Renal pelvis (tissue), 12 donors: ENCODE results near the gene TLX2. TPM values are rescaled to one million over a fixed set of nuclear protein-coding genes. Genes with fewer than 3 reads are reported as not detected.
"Not testable (repeated sequence)": the region's sequence is repeated elsewhere in the genome, so short reads cannot be mapped to it uniquely, and the experiment has no call there.

Experiments used
- DNase-seq: peaks from one replicate; pipeline ENCODE4 v3.0.0-alpha.2; 2013
- long read RNA-seq, 16 experiments: transcript quantifications; one replicate each; lab custom pipeline, GENCODE V29; 2026
- polyA plus RNA-seq, 3 donors: library from polyadenylated mRNA; unstranded; fragments of 120-200 nt; gene quantifications; one replicate each; pipeline ENCODE4 v1.2.1, GENCODE V29; 2013; ENCODE audit not compliant: insufficient read length in 3 of 3

Gene TLX2
- polyA plus RNA-seq = under 1 TPM; 0.06 to 0.17 (median 0.13) TPM
- long read RNA-seq, donor 1 = 0 reads
- long read RNA-seq, donor 2 = 0 reads
- long read RNA-seq, donor 3 = 0 reads
- long read RNA-seq, donor 4 = 0 reads
- long read RNA-seq, donor 5 = 0 reads
- long read RNA-seq, donor 6 = 0 reads
- long read RNA-seq, donor 7 = 0 reads
- long read RNA-seq, donor 8 = 0 reads
- long read RNA-seq, donor 9 = 0 reads
- long read RNA-seq, donor 10 = 0 reads
- long read RNA-seq, donor 11 = 0 reads
- long read RNA-seq, donor 12 = 0 reads
- long read RNA-seq, donor 13 = 0 reads
- long read RNA-seq, donor 14 = 0 reads
- long read RNA-seq, donor 15, partial matches to known transcripts = 332 of 352 reads
- long read RNA-seq, donor 15, other reads (novel, unspliced or antisense) = 20 of 352 reads
- long read RNA-seq, donor 16 = 0 reads

GRCh38 chr2:74514368-74515270 is at the start of gene TLX2:
Gene TLX2, plus strand, starts transcription at chr2:74514450. Its CDS starts 357 bp downstream, at chr2:74514807.
- no peak for DNase-seq

DNA sequence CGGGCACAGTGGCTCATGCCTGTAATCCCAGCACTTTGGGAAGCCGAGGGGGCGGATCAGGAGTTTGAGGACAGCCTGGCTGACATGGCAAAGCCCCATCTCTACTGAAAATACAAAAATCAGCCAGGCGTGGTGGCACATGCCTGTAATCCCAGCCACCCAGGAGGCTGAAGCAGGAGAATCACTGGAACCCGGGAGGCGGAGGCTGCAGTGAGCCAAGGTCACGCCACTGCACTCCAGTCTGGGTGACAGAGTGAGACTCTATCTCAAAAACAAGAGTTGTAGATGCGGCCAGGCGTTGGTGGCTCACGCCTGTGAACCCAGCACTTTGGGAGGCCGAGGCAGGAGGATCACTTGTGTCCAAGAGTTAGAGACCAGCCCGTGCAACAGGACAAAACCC is 43.5 kb upstream of the TLX2 start:
- DNase-seq = not testable (repeated sequence)

DNA sequence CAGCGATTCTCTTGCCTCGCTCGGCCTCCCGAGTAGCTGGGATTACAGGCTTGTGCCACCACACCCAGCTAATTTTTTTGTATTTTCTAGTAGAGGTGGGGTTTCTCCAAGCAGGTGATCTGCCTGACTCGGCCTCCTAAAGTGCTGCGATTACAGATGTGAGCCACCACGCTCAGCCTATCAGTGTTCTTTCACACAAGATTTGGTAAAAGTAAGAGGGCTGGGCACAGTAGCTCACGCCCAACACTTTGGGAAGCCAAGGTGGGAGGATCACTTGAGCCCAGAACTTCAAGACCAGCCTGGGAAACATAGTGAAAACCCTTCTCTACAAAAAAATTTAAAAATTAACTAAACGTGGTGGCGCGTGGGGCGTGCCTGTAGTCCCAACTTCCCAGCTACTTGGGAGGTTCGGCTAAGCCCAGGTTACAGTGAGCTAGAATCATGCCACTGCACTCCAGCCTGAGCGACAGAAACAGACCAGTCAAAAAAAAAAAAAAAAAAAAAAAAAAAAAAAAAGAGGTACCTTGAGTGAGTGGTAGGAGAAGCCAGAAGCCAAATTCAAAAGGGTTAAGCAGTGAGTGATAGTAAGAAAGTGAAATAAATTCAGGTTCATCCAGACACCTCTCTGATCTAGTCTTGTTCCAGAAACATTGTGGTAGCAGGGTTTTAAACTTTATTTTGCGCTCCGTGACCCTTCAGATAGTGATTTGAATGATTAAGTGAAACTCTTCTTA is 42.8 kb upstream of the TLX2 start:
- DNase-seq = no peak

- peak; percentile 94 for DNase-seq
Measured at GRCh38 chr2:74472086-74472944, 41.9 kb upstream of the TLX2 start, which contains the start of gene MRPL53. Gene MRPL53, minus strand, starts transcription at chr2:74472680. Its CDS starts 20 bp downstream, at chr2:74472660.

- DNase-seq = no peak
Measured at GRCh38 chr2:74472945-74473258, 41.3 kb upstream of the TLX2 start.

GRCh38 chr2:74474481-74474880 is 39.8 kb upstream of the TLX2 start:
- DNase-seq = no peak

GRCh38 chr2:74474899-74475298 is 39.4 kb upstream of the TLX2 start:
- no peak for DNase-seq

DNA sequence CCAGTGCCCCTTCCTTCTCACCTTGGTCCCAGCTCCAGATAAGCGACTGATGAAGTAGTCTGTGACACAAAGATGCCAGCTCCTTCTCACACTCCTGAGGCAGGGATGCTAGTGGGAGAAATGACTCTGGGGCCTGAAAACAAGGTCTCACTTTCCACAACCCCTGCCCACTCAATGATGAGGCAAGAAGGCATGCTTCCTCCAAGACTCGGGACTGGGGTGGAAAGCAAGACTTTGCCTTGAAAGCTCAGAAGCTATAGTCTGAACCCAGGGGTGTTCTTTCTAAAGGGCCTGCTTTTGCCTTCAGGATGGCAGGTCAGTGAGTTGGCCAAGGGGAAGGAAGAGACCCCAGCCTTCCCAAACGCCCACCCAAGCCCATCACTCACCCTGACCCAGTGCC is 32.8 kb upstream of the TLX2 start:
- DNase-seq = no peak

DNA sequence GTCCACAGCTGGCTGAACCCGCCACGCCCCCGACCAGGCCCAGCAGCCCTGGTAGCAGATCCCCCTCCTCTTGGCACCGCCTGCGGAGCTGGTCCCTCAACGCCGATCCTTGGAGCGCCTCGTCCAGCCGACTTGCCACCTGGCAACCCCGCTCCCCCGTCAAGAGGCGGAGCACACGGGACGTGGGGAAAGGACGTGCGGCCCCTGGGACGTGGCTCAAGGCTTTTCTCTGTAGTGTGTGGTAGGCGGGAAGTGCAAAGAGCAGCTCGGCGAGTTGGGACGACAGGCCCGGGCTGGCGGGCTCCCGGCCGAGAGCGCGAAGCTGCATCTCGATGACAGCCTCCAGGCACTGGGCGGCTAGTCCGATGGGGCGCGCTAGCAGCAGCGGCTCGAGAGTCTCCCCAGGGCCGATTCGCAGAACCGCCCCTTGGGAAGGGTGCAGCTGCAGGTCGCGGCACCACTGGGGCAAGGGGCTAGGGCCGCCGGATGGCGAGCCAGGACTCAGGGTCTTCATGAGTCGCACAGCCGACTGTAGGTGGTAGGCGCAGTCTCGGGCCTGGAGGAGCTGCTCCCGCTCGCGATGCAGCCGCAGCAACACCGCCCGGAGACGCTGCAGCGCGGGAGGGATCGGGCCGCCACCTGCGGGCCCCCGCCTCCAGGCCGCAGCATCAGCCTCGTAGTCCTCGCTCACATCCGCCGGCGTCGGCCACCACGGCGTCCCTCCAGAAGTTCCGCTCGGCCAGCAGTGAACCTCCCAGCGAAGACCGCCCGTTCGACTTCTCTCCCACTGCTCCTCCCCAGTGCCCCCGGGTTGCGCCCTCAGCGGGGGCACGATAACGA is 32.1 kb upstream of the TLX2 start:
- no peak for DNase-seq

- peak; percentile 97 for DNase-seq
Measured at GRCh38 chr2:74482801-74483674, 31.2 kb upstream of the TLX2 start, which contains the start of the genes CCDC142 and TTC31. Gene CCDC142, minus strand, starts transcription at chr2:74482998. Its CDS starts 161 bp downstream, at chr2:74482837. Gene TTC31, plus strand, starts transcription at chr2:74483081. Its CDS starts 15 bp downstream, at chr2:74483096.

DNA sequence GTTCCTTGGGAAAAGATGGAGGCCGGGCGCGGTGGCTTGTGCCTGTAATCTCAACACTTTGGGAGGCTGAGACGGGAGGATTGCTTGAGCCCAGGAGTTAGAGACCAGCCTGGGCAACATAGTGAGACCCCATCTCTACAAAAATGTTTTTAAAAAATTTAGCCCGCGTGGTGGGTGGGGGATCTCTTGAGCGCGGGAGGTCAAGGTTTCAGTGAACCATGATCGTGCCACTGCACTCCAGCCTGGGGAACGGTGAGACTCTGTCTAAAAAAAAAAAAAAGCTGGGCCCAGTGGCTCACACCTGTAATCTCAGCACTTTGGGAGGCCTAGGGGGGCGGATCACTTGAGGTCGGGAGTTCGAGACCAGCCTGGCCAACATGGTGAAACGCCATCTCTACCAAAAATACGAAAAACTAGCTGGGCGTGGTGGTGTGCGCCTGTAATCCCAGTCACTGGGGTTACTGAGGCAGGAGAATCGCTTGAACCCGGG is 30.5 kb upstream of the TLX2 start:
- DNase-seq = not testable (repeated sequence)

GRCh38 chr2:74486141-74486540 is 28.1 kb upstream of the TLX2 start:
- no peak for DNase-seq

- no peak for DNase-seq
Measured at GRCh38 chr2:74488643-74489481, 25.4 kb upstream of the TLX2 start.

- DNase-seq = no peak
Measured at GRCh38 chr2:74489906-74490305, 24.3 kb upstream of the TLX2 start.

- no peak for DNase-seq
Measured at GRCh38 chr2:74491648-74492544, 22.4 kb upstream of the TLX2 start.

DNA sequence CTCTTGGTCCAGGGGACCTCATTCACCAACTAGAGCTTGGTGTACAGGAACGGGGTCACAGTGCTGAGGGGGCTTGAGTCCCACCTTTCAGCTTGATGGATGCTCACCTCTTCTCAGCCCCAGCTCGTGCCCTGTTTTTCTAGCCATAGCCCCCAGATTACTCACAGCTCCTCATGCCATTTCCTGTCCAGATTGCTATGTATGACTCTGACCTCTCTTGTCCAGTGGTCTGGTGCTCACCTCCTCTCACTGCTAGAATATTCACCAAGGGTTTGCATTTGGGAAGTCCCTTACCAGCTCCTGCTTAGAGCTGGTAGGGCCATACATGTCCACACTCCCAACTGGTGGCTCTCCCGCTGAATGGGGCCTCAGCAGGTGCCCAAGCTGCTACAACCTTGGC is 20.7 kb upstream of the TLX2 start:
- DNase-seq = no peak

- DNase-seq = no peak
Measured at GRCh38 chr2:74495440-74495839, 18.8 kb upstream of the TLX2 start.
